ENCODE data around the gene FAM24B. TPM values are rescaled to one million over a fixed set of nuclear protein-coding genes. Genes with fewer than 3 reads are reported as not detected.
"Not testable (repeated sequence)": the region's sequence is repeated elsewhere in the genome, so short reads cannot be mapped to it uniquely, and the experiment has no call there.

FAM24B gene
- total and polyA plus RNA-seq, 2 experiments from 2014 or later, result 3.8 to 7.0 TPM

- no peak overlapping the region for H3K27ac ChIP-seq
- in situ Hi-C loops (cut with MboI), result no loop called here
- H4K20me1 ChIP-seq (ENCODE audit: insufficient read depth), result no peaks in the 10 kb centered on the region
- no peaks in the 10 kb centered on the region; the same call in 1 of the 2 replicates for H3K4me1 ChIP-seq (ENCODE audit: insufficient read depth)
- no peak overlapping the region for H3K9ac ChIP-seq
- H3F3A ChIP-seq (ENCODE audit: insufficient read depth), result no peaks in the 10 kb centered on the region
- H3K4me2 ChIP-seq (ENCODE audit: unreplicated experiment), result no peak overlapping the region
- H3K9me2 ChIP-seq (ENCODE audit: insufficient read depth), result no peaks in the 10 kb centered on the region
- H3K4me3 ChIP-seq, result no peak overlapping the region
- H3K27me3 ChIP-seq (replicated peaks; ENCODE audit: insufficient read depth), result no peaks in the 10 kb centered on the region
- no peaks in the 10 kb centered on the region for H3K36me3 ChIP-seq (ENCODE audit: low read depth)
- H3K79me2 ChIP-seq (ENCODE audit: insufficient read depth), result peaks cover 63% of the 10 kb centered on the region
- DNase-seq, result peak; percentile 37
- H2AFZ ChIP-seq, result no peak overlapping the region
- 79 to 84% methylated on average over 1 of the region's 1 CpG for WGBS, 2 experiments (ENCODE audit: low coverage in 1 of 2, low lambda C conversion rate in 2 of 2, missing lambda C conversion rate in 2 of 2)
- no peaks in the 10 kb centered on the region for H3K9me3 ChIP-seq (ENCODE audit: low read depth)
- TF ChIP-seq EZH2phosphoT487 (IDR thresholded peaks at IDR 0.05; ENCODE audit: insufficient read depth, low read depth), result no peak
- no peak for TF ChIP-seq EZH2 (IDR thresholded peaks at IDR 0.05; ENCODE audit: insufficient read depth, poor library complexity, severe bottlenecking)
Observed at GRCh38 chr10:122877264-122877663, 2.1 kb downstream of the FAM24B start.

GRCh38 chr10:122876467-122876855 is 2.9 kb downstream of the FAM24B start:
- no peaks in the 10 kb centered on the region for H3K36me3 ChIP-seq (ENCODE audit: low read depth)
- WGBS, 2 experiments (ENCODE audit: low coverage in 1 of 2, low lambda C conversion rate in 2 of 2, missing lambda C conversion rate in 2 of 2), result 96% methylated on average over 1 of the region's 1 CpG
- no peaks in the 10 kb centered on the region for H3F3A ChIP-seq (ENCODE audit: insufficient read depth)

GRCh38 chr10:122875843-122876466 is 3.4 kb downstream of the FAM24B start:
- Histone ChIP-seq H2AFZ (no peak overlapping the region), H3K79me2 (ENCODE audit: insufficient read depth) (peaks cover 63% of the 10 kb centered on the region)

More at GRCh38 chr10:122876467-122876855, 2.9 kb downstream of the FAM24B start:
- no peaks in the 10 kb centered on the region for H3K9me3 ChIP-seq (ENCODE audit: low read depth)
- H3K79me2 ChIP-seq (ENCODE audit: insufficient read depth), result peaks cover 63% of the 10 kb centered on the region
- H2AFZ ChIP-seq, result no peak overlapping the region
- TF ChIP-seq EZH2phosphoT487 (IDR thresholded peaks at IDR 0.05; ENCODE audit: insufficient read depth, low read depth) (no peak), EZH2 (IDR thresholded peaks at IDR 0.05; ENCODE audit: insufficient read depth, poor library complexity, severe bottlenecking) (no peak)
- H3K4me3 ChIP-seq, result no peak overlapping the region
- no peaks in the 10 kb centered on the region for H3K27me3 ChIP-seq (replicated peaks; ENCODE audit: insufficient read depth)
- no peak overlapping the region for H3K9ac ChIP-seq
- in situ Hi-C loops (cut with MboI), result no loop called here
- H3K4me1 ChIP-seq (ENCODE audit: insufficient read depth), result no peaks in the 10 kb centered on the region; the same call in 1 of the 2 replicates
- DNase-seq, result no peak
- no peaks in the 10 kb centered on the region for H4K20me1 ChIP-seq (ENCODE audit: insufficient read depth)
- H3K27ac ChIP-seq, result no peak overlapping the region
- no peak overlapping the region for H3K4me2 ChIP-seq (ENCODE audit: unreplicated experiment)
- H3K9me2 ChIP-seq (ENCODE audit: insufficient read depth), result no peaks in the 10 kb centered on the region

GRCh38 chr10:122871947-122872346 is 7.4 kb downstream of the FAM24B start:
- not testable (repeated sequence) for H3F3A ChIP-seq (ENCODE audit: insufficient read depth); H3K9me3 ChIP-seq (ENCODE audit: low read depth)

More at GRCh38 chr10:122875843-122876466, 3.4 kb downstream of the FAM24B start:
- Histone ChIP-seq H4K20me1 (ENCODE audit: insufficient read depth) (no peaks in the 10 kb centered on the region), H3K4me3 (no peak overlapping the region), H3K27me3 (replicated peaks; ENCODE audit: insufficient read depth) (no peaks in the 10 kb centered on the region), H3K9ac (no peak overlapping the region), H3K9me2 (ENCODE audit: insufficient read depth) (no peaks in the 10 kb centered on the region), H3K4me1 (ENCODE audit: insufficient read depth) (no peaks in the 10 kb centered on the region; the same call in 1 of the 2 replicates), H3K27ac (no peak overlapping the region), H3K9me3 (ENCODE audit: low read depth) (no peaks in the 10 kb centered on the region), H3K4me2 (ENCODE audit: unreplicated experiment) (no peak overlapping the region), H3K36me3 (ENCODE audit: low read depth) (no peaks in the 10 kb centered on the region), H3F3A (ENCODE audit: insufficient read depth) (no peaks in the 10 kb centered on the region)
- DNase-seq, result no peak
- WGBS, 2 experiments (ENCODE audit: low coverage in 1 of 2, low lambda C conversion rate in 2 of 2, missing lambda C conversion rate in 2 of 2), result 45 to 50% methylated on average over 6 of the region's 6 CpGs
- TF ChIP-seq EZH2phosphoT487 (IDR thresholded peaks at IDR 0.05; ENCODE audit: insufficient read depth, low read depth) (no peak), EZH2 (IDR thresholded peaks at IDR 0.05; ENCODE audit: insufficient read depth, poor library complexity, severe bottlenecking) (no peak)
- in situ Hi-C loops (cut with MboI), result no loop called here

GRCh38 chr10:122868768-122869167 is 10.6 kb downstream of the FAM24B start:
- H3F3A ChIP-seq (ENCODE audit: insufficient read depth); H3K9me3 ChIP-seq (ENCODE audit: low read depth); H3K27ac ChIP-seq; in situ Hi-C loops (cut with MboI); H4K20me1 ChIP-seq (ENCODE audit: insufficient read depth); H3K9ac ChIP-seq; DNase-seq; H3K9me2 ChIP-seq (ENCODE audit: insufficient read depth); H3K4me3 ChIP-seq; H3K36me3 ChIP-seq (ENCODE audit: low read depth); H3K27me3 ChIP-seq (replicated peaks; ENCODE audit: insufficient read depth); H2AFZ ChIP-seq; H3K4me2 ChIP-seq (ENCODE audit: unreplicated experiment): not testable (repeated sequence)
- 96 to 100% methylated on average over 2 of the region's 2 CpGs for WGBS, 2 experiments (ENCODE audit: low coverage in 1 of 2, low lambda C conversion rate in 2 of 2, missing lambda C conversion rate in 2 of 2)
- Histone ChIP-seq H3K79me2 (ENCODE audit: insufficient read depth) (peaks cover 61% of the 10 kb centered on the region), H3K4me1 (ENCODE audit: insufficient read depth) (peaks cover 21% of the 10 kb centered on the region)

More at GRCh38 chr10:122871947-122872346, 7.4 kb downstream of the FAM24B start:
- H3K79me2 ChIP-seq (ENCODE audit: insufficient read depth), result peaks cover 62% of the 10 kb centered on the region
- DNase-seq; H3K4me2 ChIP-seq (ENCODE audit: unreplicated experiment); in situ Hi-C loops (cut with MboI); H3K9ac ChIP-seq; H3K27ac ChIP-seq; H3K27me3 ChIP-seq (replicated peaks; ENCODE audit: insufficient read depth); H2AFZ ChIP-seq; H3K4me1 ChIP-seq (ENCODE audit: insufficient read depth); H4K20me1 ChIP-seq (ENCODE audit: insufficient read depth); H3K36me3 ChIP-seq (ENCODE audit: low read depth); H3K4me3 ChIP-seq; H3K9me2 ChIP-seq (ENCODE audit: insufficient read depth): not testable (repeated sequence)
- whole genome bisulfite sequencing, 2 experiments (ENCODE audit: low coverage in 1 of 2, low lambda C conversion rate in 2 of 2, missing lambda C conversion rate in 2 of 2), result 88 to 100% methylated on average over 2 of the region's 2 CpGs

GRCh38 chr10:122866757-122867482 is 12.5 kb downstream of the FAM24B start:
- DNase-seq, result peak; percentile 47
- H4K20me1 ChIP-seq (ENCODE audit: insufficient read depth); H3K9ac ChIP-seq; H3K36me3 ChIP-seq (ENCODE audit: low read depth); H3K27me3 ChIP-seq (replicated peaks; ENCODE audit: insufficient read depth); H2AFZ ChIP-seq; in situ Hi-C loops (cut with MboI); H3K9me2 ChIP-seq (ENCODE audit: insufficient read depth); H3K4me2 ChIP-seq (ENCODE audit: unreplicated experiment); H3K4me3 ChIP-seq; H3K9me3 ChIP-seq (ENCODE audit: low read depth): not testable (repeated sequence)
- peaks cover 12% of the 10 kb centered on the region; the same call in 1 of the 2 replicates for H3F3A ChIP-seq (ENCODE audit: insufficient read depth)
- 84 to 87% methylated on average over 3 of the region's 3 CpGs for WGBS, 2 experiments (ENCODE audit: low coverage in 1 of 2, low lambda C conversion rate in 2 of 2, missing lambda C conversion rate in 2 of 2)
- peaks cover 39% of the 10 kb centered on the region for H3K4me1 ChIP-seq (ENCODE audit: insufficient read depth)
- peaks cover 69% of the 10 kb centered on the region for H3K79me2 ChIP-seq (ENCODE audit: insufficient read depth)
- peak overlapping the region; percentile 52 for H3K27ac ChIP-seq
